ENCODE data around the gene MTA3.

DNA sequence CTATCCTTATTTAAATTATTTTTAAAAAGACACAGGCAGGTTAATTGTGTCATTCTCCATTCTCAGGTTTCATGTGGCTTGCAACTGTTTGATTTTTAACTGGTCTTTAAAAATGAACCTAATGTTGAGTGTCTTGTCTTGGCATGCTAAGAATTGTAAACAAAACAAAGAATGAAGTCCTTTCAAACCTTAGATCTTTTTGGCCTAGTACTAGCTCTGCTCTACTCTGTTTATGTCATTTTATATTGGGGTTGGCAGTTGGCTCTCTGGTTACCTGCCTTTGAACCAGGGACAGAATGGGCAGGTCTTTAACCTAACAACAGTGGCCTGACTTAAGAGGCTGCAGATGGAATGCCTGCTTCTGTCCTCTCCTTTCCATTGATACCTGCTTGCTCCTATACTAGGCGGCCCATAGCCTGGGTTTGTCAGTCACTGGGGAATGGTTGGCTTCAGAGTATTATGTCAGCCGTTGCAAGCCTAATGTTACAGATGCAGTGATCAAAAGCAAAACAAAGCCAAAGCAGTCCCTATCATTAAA lies 85.5 kb downstream of the MTA3 start:
- TF ChIP-seq YY1 (IDR thresholded peaks at IDR 0.05; ENCODE audit: low read depth), result no peak
- TF ChIP-seq, protein P1, sequence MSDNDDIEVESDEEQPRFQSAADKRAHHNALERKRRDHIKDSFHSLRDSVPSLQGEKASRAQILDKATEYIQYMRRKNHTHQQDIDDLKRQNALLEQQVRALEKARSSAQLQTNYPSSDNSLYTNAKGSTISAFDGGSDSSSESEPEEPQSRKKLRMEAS (IDR thresholded peaks at IDR 0.05), result no peak
